ENCODE data around the gene C1orf105. TPM values are rescaled to one million over a fixed set of nuclear protein-coding genes. Genes with fewer than 3 reads are reported as not detected.

Gene C1orf105
- total RNA-seq, 1 donor from 2014 or later = not detected

DNA sequence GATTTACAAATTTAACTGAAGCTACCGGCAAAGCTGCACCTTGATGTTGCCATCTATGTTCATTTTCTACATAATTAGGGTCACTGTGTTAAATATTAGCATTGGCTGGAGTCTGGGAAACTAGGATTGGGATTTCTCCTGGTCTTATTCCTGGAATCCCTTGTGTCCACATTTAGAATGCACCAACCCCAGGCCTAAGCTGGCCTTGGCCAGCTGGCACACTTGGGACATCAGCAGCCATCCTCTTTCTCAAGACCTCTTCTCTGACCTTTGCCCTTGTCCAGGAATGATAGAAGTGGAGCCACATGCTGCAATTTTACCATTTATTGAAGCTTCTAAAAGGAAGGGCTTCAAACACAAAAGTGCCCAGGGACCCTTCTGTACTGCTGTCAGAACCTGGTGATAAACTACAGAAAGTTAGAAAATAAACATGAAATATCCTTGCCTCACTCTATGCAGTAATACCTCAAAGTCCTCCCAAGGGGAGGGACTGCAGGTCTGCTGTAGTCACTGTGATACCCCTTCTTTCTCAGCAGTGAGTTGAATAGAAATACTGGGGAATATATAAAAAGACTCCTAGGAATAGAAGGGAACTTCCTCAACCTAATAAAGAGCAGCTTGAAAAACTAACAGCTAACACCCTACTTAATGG lies 37.1 kb downstream of the C1orf105 start:
- no peak for DNase-seq (ENCODE audit: low spot score)

DNA sequence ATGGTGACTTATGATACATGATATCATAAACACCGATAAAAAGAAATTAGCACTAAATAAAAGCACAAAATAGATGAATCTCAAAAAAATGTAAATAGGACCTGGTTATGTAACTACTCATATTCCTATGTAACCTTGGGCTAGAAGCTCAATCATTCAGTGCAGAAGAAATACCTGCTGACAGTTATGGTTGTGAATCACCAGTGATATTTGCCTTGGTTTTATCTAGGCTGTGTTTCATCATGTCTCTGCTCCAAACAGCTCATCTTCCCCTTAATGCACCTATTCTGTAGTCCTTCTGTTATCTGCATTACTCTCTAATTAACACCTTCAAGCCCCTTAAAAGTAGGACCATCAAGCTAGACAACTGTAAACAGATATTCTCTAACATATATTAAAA lies 39.7 kb downstream of the C1orf105 start:
- DNase-seq (ENCODE audit: low spot score) = no peak

DNA sequence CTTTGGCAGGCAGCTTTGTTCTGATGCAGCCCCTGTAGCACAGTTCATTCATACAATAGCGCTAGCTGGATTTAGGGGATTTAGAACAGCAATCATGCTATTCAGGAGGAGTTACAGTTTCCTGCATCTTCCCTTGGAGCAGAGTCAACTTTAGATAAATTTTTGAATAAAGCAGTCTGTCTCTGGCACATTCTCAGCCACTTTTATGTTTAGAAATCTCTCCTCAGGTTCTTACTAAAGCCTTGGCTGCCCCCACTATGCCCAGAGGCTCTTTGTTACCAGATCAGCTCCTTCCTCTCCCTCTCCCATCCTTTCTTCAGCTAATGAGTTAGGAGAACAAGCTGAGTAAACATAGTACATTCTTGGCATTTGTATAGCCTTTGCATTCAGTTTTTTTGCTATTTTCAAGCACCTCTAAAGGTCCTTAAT lies 40.4 kb downstream of the C1orf105 start:
- DNase-seq (ENCODE audit: low spot score) = no peak

GRCh38 chr1:172465617-172466016 lies 45.1 kb downstream of the C1orf105 start:
- DNase-seq (ENCODE audit: low spot score) = no peak

DNA sequence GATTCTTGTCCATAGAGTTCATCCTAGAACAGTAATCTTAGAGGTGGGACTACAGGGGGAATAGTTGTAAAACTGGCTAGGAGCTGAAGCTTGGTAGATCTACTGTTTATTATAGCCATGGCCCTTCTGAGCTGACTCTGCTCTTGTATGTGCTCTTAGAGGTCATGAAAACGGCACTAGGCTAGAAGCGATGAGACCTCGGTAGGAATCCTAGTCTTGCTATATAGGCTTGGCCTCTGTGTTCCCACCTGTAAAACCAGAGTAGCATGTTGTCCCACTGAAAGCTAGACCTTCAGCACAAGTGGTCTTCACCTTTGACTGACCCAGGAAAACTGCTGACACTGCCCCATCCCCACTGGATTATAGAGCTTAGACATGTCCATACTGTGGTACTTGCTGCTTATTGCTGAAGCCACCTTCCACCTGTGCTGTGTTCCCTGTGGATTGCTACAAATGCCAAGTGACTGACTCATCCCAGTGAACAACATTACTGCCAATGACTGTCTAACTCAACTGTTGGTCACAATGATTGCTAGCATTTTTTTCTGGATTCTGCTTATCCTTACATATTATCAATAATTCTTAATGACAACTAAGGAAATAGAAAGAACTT lies 46.4 kb downstream of the C1orf105 start:
- DNase-seq (ENCODE audit: low spot score) = no peak

- DNase-seq (ENCODE audit: low spot score) = no peak
Observed at GRCh38 chr1:172467446-172467845, 47.0 kb downstream of the C1orf105 start.

- DNase-seq (ENCODE audit: low spot score) = no peak
Observed at GRCh38 chr1:172468296-172468695, 47.8 kb downstream of the C1orf105 start.

GRCh38 chr1:172469717-172470116 lies 49.2 kb downstream of the C1orf105 start:
- no peak for DNase-seq (ENCODE audit: low spot score)

DNA sequence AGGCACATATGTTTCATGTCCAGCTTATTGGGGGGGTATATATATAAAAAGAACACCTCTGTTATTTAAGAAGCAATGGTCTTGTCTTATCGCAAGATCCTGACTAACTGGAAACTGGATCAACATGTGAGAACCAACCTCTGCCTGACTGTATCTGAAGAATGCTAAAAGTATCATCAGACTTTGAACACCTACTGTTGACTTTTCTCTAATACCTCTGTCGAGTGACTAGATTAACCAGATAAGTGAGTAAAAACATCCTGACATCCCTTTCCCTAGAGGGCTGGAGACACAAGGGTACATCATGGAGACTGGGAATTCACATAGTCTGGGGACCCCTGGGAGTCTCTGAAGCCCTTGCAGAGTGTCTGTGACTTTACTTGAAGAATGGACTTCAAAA lies 49.7 kb downstream of the C1orf105 start:
- no peak for DNase-seq (ENCODE audit: low spot score)

DNA sequence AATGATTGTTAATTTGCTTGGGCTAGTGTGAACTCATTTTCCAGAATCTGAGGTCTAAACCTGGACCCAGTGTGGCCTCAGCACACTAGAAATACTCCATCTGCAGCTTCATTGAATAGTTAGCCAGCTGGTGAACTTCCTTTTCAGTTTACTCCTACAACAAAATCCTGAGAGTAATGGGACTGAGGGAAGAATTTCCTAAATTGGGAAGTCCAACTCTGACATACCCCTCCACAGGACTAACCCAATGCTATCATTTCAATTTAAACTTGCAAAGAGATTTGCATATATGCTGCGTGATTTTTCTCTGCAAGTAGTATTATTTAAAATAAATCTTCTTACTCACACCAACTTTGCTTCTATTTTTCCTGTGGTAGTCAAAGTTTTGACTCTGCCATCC lies 51.2 kb downstream of the C1orf105 start:
- DNase-seq (ENCODE audit: low spot score) = no peak

DNA sequence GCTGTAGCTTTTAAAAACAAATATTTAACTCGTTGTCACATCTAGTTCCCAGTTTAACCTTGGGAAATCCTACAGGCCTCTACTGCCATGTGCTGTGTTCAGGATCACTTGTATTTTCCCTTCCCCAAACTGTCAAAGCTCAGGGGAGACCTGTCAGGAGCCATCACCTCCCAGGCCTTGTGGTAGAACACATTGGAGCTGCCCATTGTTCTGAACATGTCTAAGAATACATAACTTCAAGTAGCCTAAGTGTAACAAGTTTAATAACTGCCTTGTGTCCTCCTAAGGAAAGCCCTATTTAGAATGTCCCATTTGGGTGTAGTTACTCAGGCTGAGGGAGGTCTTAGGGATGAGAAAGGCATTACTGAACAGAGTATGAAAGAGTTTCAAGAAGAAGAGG lies 52.0 kb downstream of the C1orf105 start:
- no peak for DNase-seq (ENCODE audit: low spot score)

DNA sequence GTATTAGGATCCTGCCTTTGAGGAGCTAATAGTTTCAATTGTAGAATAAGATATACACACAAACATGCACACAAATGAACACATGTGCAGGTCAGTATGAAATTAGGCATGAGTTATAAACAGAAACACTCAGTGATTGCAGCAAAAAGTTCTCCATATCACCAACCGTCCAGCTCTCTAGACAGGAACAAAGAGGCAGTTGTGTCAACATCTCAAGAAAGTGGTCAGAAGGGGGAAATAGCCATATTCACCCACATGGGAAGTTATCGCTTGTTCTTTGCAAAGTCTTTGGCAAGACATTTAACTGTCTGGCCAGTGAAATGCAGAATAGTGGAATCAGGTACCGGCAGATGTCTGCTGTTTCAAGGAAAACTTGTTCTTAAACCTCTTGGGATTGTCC lies 52.8 kb downstream of the C1orf105 start:
- DNase-seq (ENCODE audit: low spot score) = no peak

DNA sequence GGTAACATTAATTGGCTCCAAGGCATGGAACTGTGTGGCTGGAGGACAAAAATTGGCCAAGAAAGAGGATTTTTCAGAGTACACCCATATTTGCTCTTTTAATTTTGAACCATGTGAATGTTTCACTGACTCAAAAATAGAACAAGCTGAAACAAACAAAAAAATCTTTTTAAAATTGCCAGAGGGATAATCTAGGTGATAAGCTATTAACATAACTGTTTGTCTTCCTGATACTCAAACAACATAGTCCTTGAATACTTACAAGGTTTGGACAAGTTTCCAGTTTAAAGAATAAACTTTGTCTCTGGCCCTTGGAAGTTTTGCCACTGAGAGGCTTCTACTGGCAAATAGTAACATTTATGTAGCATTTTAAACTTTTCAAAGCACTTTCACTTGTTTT lies 53.4 kb downstream of the C1orf105 start:
- no peak for DNase-seq (ENCODE audit: low spot score)

- peak; percentile 76 for DNase-seq (ENCODE audit: low spot score)
Observed at GRCh38 chr1:172476218-172476811, 55.8 kb downstream of the C1orf105 start.

GRCh38 chr1:172477216-172477615 lies 56.7 kb downstream of the C1orf105 start:
- DNase-seq (ENCODE audit: low spot score) = no peak

- no peak for DNase-seq (ENCODE audit: low spot score)
Observed at GRCh38 chr1:172477741-172478140, 57.3 kb downstream of the C1orf105 start.

GRCh38 chr1:172478485-172478884 lies 58.0 kb downstream of the C1orf105 start:
- DNase-seq (ENCODE audit: low spot score) = no peak

DNA sequence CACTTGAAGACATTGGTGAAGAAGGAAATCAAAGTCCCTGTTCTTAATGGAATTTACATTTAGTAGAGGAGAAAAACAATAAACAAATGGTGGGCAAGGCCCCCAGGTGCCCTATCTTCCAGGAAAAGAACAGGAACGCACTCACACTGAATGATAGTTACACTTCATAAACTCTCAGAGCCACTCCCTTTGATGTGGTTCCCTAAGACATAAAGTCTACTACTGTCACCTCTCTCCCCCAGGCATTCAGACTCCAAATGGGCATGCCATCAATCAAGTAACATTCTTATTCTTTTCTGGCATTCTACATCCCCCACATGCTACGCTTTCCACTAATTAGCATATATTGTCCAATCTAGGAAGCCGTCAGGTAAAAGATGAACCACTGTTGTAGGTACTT lies 59.9 kb downstream of the C1orf105 start:
- no peak for DNase-seq (ENCODE audit: low spot score)

DNA sequence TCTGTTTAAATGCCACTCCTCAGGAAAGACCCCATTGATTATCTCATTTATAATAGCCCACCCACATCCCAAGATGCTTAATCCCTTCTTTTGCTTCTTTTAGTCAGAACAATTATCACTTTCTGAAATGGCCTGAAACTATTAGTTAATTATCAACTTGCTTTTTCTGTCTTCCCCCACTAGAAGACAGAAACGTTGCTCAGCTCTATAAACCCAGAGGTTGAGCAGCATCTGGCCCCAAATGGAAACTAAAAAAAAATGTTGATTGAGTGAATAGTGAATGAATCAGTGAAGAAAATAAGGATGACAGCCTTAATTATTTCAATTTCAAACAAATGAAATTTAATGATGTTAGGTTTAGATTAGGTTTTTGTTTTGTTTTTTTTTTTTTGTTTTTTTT lies 61.6 kb downstream of the C1orf105 start:
- DNase-seq (ENCODE audit: low spot score) = no peak

DNA sequence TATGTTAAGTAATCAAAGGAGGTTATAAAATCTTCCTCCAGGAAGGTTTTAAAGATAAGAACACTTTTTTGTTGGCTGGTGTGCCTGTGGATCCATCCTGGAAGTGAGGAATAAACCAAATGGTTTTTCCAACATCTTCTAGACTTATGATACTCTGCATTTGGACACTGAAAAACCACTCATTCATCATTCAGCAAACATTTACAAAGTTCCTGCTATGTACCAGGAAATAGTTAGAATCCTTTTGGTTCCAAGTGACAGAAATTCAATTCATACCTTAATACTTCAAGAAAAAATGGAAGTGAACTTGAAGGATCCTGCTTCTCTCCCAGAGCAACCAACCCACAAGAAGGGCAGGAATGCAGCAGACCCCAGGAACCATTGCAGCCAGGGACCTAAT lies 63.0 kb downstream of the C1orf105 start:
- no peak for DNase-seq (ENCODE audit: low spot score)

GRCh38 chr1:172484252-172484651 lies 63.8 kb downstream of the C1orf105 start:
- no peak for DNase-seq (ENCODE audit: low spot score)

DNA sequence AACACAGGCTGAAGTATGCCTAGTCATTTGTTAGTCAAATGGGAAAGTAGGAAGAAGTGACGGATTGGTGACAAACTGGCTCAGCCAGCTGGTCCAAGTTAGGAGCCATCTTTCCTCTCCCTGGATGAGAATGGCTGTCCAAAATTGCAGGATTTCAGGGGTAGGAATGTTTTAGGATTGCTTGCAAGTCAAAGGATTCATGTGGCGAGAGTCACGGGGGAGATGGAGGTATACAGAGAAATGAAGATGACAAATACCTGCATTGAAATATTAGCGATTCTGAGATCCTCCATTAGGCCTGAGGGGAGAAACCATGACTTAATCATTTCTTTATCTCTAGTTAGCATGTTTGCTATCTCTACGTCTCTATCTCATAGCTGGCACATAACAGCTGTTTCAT lies 65.1 kb downstream of the C1orf105 start:
- DNase-seq (ENCODE audit: low spot score) = no peak

DNA sequence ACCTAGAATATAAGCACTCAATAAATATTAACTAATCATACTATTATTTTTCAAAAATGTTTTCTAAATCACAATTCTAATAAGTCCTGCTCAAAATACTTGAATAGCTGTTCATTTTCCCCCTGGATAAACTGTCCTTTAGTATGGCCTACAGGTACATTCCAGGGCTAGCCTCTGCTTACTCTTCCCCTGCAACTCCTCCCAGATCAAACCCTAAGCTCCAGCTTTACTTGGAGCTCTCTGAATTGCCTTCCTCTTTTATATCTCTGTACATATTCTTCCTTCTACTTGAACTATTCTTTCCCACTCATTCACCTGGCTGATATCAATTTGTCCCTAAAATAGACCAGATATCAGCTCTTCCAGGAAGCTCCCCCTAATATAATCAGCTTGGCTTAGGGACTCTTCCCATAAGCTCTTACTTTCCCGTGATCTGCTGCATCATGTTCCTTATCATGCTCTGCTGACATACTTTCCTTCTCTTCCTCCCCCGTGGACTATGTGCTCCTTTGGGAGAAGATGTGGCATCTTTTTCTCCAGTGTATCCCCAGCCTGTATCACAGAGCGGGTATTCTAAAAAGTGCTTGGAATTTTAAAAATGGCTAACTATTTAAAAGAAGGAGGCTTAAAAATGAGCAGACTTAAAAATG lies 66.4 kb downstream of the C1orf105 start:
- DNase-seq (ENCODE audit: low spot score) = no peak
